ENCODE data around the gene ZFYVE21.

ZFYVE21 gene

DNA sequence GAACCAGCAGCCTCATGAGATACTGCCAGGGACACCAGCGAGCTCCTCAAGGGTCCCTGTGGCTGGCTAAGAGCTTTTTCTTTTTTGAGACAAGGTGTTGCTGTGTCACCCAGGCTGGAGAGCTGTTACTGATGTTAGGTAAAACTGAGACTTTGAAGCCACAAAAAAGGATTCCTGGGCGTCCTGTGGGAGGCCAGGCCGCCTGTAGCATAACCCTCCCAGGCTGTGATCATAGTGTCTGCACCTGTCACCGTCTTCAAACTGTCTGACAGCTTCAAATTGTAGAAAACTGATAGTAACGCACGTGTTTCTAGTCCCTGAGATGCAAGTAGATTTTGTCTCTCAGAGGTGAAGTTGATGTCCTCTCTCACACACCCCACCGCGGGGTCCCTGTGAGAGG, 4.1 kb downstream of the ZFYVE21 start:
- in situ Hi-C loops (cut with HindIII; ENCODE audit: low sequenced_read_pairs), result loop anchor here (5.0 kb wide), 2 partner anchors 42 to 82 kb away; no protein-coding TSS in a partner anchor

DNA sequence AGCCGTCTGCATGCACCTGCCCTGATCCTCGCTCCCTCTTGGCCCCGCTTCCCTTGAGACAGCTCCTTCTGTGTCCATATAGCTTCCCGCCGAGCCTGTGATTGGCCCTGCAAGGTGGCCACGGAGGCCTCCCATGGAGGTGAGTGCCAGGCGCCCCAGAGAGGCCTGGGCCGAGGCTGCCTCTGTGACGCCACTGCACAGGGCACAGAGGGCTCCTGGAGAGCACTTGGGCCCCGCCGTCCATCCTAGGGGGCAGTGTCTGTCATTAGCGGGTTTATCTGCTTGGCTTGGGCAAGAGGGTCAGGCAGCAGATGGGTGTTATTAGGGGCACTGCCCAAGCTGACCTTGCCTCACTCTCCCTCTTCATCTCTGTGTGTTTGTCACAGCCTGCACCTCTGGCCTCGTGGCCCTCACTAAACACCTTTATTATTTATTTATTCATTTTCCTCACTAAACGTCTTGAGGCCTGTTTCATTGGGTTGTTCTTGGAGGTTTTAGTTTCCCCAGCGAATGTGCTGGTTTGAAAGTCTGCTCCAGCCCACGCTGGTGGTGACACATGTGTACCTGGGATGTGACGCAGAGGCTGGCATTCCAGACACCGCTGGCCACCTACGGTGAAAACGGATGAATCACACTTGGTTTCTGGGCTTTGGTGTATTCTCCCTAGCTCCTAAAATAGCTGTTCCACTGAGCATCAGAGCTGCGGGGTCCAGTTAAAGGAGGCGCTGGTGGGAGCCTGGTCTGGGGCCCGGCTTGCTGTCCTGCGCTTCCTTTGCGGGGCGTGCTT, 5.9 kb downstream of the ZFYVE21 start:
- in situ Hi-C loops (cut with HindIII; ENCODE audit: low sequenced_read_pairs), result no loop called here

- in situ Hi-C loops (cut with HindIII; ENCODE audit: low sequenced_read_pairs), result no loop called here
Measured at GRCh38 chr14:103723748-103724081, 8.1 kb downstream of the ZFYVE21 start.

DNA sequence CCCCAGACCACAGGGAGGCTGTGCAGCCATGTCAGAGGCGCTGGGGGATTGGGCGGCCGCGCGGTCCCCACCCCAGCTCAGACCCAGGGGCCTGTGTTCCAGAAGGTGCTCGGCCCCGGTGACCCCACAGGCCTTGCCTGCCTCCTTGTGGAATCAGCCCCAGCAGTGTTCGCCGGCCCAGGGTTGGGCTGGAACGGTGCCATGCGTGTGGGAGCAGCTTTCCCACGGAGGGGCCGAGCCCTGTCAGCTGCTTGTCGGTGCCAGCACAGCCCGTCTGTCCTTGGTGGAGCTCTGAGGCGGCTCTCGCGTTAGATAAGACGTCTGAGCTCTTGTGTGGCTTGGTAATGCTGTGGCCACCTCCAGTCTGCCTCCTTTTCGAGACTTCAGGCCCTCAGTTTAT, 8.5 kb downstream of the ZFYVE21 start:
- in situ Hi-C loops (cut with HindIII; ENCODE audit: low sequenced_read_pairs), result no loop called here

- in situ Hi-C loops (cut with HindIII; ENCODE audit: low sequenced_read_pairs), result no loop called here
Measured at GRCh38 chr14:103725001-103725682, 9.5 kb downstream of the ZFYVE21 start.

- in situ Hi-C loops (cut with HindIII; ENCODE audit: low sequenced_read_pairs), result no loop called here
Measured at GRCh38 chr14:103725739-103726395, 10.3 kb downstream of the ZFYVE21 start.

GRCh38 chr14:103726474-103726873, 10.9 kb downstream of the ZFYVE21 start:
- in situ Hi-C loops (cut with HindIII; ENCODE audit: low sequenced_read_pairs), result no loop called here

GRCh38 chr14:103727313-103727980, 11.8 kb downstream of the ZFYVE21 start:
- in situ Hi-C loops (cut with HindIII; ENCODE audit: low sequenced_read_pairs), result no loop called here

DNA sequence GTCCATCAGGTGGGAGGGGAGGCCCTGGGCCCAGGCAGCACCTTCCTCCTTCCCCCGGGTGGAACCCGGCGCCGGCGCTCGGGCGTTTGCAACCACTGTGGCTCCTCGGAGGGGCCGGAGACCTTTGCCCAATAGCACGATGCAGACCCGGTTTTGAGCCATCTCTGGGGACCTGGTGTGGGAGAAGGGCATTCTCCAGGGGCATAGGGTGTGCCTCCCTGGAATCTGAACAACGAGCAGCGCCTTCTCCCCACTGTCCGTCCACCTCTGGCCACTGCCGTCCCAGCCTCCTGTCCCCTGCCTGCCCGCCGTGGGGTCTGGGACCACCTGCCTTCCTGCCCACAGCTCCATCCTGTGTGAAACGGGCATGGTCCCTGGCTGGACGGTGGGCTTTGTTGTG, 12.5 kb downstream of the ZFYVE21 start:
- in situ Hi-C loops (cut with HindIII; ENCODE audit: low sequenced_read_pairs), result no loop called here

DNA sequence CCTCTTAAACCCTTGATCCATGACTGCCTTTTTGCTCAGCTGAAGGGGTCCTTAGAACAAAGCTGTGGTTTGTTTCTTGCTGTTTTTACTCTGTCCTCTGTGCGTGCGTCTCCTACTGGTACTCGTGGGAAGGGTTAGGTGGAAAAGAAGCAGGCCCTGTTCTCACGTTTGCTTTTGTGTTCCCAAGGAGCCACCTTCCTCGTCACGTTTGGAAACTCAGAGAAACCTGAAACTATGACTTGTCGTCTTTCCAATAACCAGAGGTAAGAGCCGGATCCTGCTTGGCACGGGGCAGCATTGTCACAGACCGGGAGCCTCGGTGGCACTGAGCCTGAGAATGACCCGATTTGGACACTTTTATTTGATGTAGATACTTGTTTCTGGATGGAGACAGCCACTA, 13.1 kb downstream of the ZFYVE21 start:
- in situ Hi-C loops (cut with HindIII; ENCODE audit: low sequenced_read_pairs), result no loop called here

- in situ Hi-C loops (cut with HindIII; ENCODE audit: low sequenced_read_pairs), result no loop called here
Measured at GRCh38 chr14:103729496-103730448, 14.2 kb downstream of the ZFYVE21 start.

GRCh38 chr14:103730490-103731035, 15.0 kb downstream of the ZFYVE21 start:
- in situ Hi-C loops (cut with HindIII; ENCODE audit: low sequenced_read_pairs), result no loop called here

- in situ Hi-C loops (cut with HindIII; ENCODE audit: low sequenced_read_pairs), result no loop called here
Measured at GRCh38 chr14:103731481-103731880, 15.9 kb downstream of the ZFYVE21 start.

- in situ Hi-C loops (cut with HindIII; ENCODE audit: low sequenced_read_pairs), result no loop called here
Measured at GRCh38 chr14:103731916-103732867, 16.6 kb downstream of the ZFYVE21 start.

DNA sequence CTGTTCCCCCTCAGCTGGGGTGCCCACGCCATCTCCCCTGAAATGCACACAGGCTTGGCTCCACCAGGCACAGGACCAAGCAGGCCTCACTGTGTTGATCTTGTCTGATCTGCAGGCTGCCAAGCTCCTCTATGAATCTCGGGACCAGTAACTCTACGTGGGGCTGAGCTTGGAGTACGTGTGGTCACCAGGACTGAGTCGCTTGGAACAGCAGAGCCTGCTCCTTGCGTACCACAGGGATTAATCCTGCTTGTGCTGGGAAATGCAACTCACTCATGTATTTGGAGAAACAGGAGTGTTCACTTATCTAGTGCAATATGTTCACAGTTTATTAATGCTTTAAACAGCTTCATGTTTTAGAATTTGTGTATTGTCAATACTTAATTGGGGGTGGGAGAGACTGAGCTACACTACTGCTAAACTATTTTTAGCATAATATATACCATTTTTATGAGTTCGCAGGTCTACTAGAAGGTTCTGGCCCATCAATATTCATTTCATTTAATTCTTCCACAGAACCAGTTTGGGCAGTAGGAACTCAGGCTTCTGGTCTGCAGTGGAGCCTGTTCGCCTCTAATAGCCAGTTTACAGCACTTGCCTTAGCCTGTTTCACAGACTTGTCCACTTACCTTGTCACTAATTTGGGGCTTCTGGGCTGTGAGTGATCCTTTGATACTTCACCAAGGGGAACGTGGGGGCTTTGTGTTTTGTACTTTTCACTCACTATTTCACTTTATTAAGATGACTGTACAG, 17.4 kb downstream of the ZFYVE21 start:
- in situ Hi-C loops (cut with HindIII; ENCODE audit: low sequenced_read_pairs), result no loop called here

DNA sequence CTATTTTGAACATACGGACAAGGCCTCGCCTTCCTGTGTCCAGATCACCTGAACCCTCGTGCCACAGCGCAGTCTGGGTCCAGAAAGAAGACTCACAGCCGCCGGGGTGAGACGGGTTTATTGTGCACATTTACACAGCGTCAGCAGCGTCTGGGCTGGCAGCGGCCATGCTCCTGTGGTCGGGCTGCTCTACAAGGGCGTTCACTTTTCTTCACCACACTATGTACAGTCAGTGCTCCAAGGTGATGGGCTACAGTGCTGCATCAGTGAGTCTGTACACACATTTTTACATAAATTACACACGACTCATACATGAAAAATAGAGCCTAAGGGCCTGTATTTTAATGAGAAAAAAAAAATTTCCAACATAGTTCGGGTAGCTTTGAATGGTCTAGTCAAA, 18.0 kb downstream of the ZFYVE21 start:
- in situ Hi-C loops (cut with HindIII; ENCODE audit: low sequenced_read_pairs), result no loop called here

DNA sequence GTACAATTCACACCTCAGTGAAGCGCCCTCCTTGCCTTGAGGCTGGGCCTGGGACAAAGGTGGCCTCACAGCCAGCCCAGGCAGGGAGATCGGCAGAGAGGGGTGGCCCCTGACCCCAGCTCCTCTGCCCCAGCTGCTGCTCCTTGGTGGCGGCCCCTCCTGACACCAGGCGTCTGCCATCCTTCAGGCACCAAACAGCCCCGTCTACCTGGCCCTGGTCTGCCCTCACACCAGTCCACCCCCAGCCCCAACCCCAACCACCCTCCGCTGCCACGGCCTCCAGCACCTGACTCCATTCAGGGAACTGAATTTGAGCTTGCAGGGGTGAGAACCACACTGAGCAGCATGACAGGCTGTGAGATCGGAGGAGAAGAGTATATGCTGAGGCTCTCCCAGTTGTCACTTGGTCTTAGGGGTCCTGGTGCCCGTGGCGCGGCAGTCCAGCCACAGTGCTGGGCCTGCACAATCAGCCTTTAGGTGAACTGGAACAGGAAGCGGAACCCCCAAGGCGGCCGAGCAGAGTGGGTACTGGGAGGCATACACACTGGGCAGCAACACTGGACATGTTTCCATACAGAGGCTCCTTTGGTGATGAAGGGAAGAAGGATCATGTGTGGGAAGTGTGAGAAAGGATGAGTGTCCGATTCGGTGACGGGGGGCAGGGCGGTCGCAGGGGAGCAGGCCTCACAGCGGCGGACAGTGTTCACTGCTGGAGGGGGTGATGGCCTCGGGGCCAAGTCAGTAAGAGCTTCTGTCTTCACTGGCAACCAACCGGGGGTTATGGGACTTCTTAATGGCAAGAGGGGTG, 18.7 kb downstream of the ZFYVE21 start:
- in situ Hi-C loops (cut with HindIII; ENCODE audit: low sequenced_read_pairs), result no loop called here
